Suprapubic skin (tissue), 3 donors: Measurements from ENCODE around the gene PACS1.

Source experiments
- POLR2A ChIP-seq, 2 donors: fragments of 450-650 bp; IDR thresholded peaks; one replicate each; pipeline ENCODE4 v1.6.1; 2017; ENCODE audit warnings: antibody characterized with exemption in 2 of 2, mild to moderate bottlenecking in 2 of 2, moderate library complexity in 2 of 2
- TF ChIP-seq, protein P1 (sequence below), 2 donors: fragments of 200-600 bp in 1 of 2; fragments of 450-650 bp in 1 of 2; sonication (generic) in 1 of 2; IDR thresholded peaks; one replicate each; pipeline ENCODE4 v1.5.1; 2016 to 2019; ENCODE audit warnings: antibody characterized with exemption in 2 of 2, mild to moderate bottlenecking in 1 of 2, moderate library complexity in 1 of 2

DNA sequence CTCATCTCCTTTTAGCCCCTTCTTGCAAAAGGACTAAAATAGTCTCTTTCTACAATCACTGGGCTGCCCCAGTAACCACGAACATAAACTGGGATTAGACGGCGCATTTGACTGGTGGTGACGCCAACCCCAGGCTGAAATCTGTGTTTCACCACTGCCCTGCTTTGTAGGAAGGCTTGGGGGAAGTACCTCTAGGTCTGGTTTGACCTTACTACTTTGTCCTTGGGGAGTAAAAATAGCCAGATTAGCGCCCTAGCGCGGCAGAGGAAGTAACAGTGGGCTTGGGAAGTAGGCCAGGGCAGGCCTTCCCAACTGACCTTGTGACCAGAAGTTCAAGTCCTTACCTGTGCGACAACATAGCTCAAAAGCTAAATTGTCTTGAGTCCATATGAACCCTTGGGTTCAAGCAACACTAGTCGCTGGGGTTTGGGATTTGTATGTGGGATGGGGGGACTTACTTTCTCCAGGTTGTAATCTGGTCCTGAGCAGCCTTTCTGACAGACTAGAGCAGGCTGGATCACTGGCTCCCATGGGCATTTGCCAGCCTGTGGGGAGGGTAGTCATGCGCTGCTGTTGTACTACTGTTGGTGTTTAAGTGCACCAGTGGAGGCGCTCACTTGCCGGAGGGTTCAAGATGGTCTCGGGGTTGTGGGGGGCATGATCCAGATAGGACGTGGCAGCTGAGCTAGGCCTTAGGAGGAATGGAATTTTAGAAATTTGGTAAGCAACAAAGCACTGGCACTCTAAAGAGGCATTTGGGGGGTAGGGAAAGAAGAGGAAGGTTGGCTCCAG, 953 bp upstream of the PACS1 start:
- TF ChIP-seq, protein P1, sequence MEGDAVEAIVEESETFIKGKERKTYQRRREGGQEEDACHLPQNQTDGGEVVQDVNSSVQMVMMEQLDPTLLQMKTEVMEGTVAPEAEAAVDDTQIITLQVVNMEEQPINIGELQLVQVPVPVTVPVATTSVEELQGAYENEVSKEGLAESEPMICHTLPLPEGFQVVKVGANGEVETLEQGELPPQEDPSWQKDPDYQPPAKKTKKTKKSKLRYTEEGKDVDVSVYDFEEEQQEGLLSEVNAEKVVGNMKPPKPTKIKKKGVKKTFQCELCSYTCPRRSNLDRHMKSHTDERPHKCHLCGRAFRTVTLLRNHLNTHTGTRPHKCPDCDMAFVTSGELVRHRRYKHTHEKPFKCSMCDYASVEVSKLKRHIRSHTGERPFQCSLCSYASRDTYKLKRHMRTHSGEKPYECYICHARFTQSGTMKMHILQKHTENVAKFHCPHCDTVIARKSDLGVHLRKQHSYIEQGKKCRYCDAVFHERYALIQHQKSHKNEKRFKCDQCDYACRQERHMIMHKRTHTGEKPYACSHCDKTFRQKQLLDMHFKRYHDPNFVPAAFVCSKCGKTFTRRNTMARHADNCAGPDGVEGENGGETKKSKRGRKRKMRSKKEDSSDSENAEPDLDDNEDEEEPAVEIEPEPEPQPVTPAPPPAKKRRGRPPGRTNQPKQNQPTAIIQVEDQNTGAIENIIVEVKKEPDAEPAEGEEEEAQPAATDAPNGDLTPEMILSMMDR (IDR thresholded peaks at IDR 0.05): peak in 1 of 2 donors; percentile 7
- no peak for TF ChIP-seq POLR2A (IDR thresholded peaks at IDR 0.05)
